SK-N-SH treated with all-trans-retinoic acid at 6 μM for 48 hours (cell line): ENCODE data around the gene AMDHD2.
A peak's percentile ranks its signal among the peaks of the same experiment; 100 is the strongest.

Experiments used
- ATAC-seq: fragments of 200-7000 bp; cut with Tn5 transposase; 3 replicates; pipeline ENCODE4 v1.9.1; 2020; ENCODE audit warnings: mild to moderate bottlenecking, moderate library complexity
- ARNTL ChIP-seq: fragments of 450-650 bp; formaldehyde crosslinking; IDR thresholded peaks from 2 replicates; pipeline ENCODE4 v1.5.0; 2020; ENCODE audit warnings: low read depth, mild to moderate bottlenecking, moderate library complexity, borderline replicate concordance
- BACH2 ChIP-seq: fragments of 250-450 bp; sonication (Bioruptor Pico); IDR thresholded peaks from 2 replicates; pipeline ENCODE4 v1.9.0; 2021; ENCODE audit warnings: mild to moderate bottlenecking, borderline replicate concordance
- CREB5 ChIP-seq: fragments of 250-450 bp; sonication (Bioruptor Pico); IDR thresholded peaks from 2 replicates; pipeline ENCODE4 v1.5.1; 2020; ENCODE audit warnings: low read depth, mild to moderate bottlenecking, moderate library complexity
- CSDC2 ChIP-seq: fragments of 250-450 bp; sonication (Bioruptor Pico); IDR thresholded peaks from 2 replicates; pipeline ENCODE4 v1.5.0; 2020; ENCODE audit warnings: mild to moderate bottlenecking, moderate library complexity
- CSRNP3 ChIP-seq: fragments of 250-450 bp; sonication (Bioruptor Pico); IDR thresholded peaks from 2 replicates; pipeline ENCODE4 v1.5.1; 2021; ENCODE audit warnings: mild to moderate bottlenecking, moderate library complexity
- ESRRG ChIP-seq: fragments of 250-450 bp; sonication (Bioruptor Pico); IDR thresholded peaks from 2 replicates; pipeline ENCODE4 v1.6.1; 2021; ENCODE audit warnings: mild to moderate bottlenecking
- GLIS3 ChIP-seq: fragments of 250-450 bp; sonication (Bioruptor Pico); IDR thresholded peaks from 2 replicates; pipeline ENCODE4 v1.5.0; 2020; ENCODE audit warnings: mild to moderate bottlenecking, moderate library complexity
- OSR1 ChIP-seq: fragments of 250-450 bp; sonication (Bioruptor Pico); IDR thresholded peaks from 2 replicates; pipeline ENCODE4 v1.8.0; 2022; ENCODE audit warnings: moderate library complexity, mild to moderate bottlenecking, inconsistent platforms
- PATZ1 ChIP-seq: fragments of 250-450 bp; sonication (Bioruptor Pico); IDR thresholded peaks from 2 replicates; pipeline ENCODE4 v1.8.0; 2020; ENCODE audit warnings: mild to moderate bottlenecking, moderate library complexity, borderline replicate concordance
- POU6F1 ChIP-seq: fragments of 250-450 bp; sonication (Bioruptor Pico); IDR thresholded peaks from 2 replicates; pipeline ENCODE4 v1.8.0; 2021; ENCODE audit warnings: low read depth, mild to moderate bottlenecking, moderate library complexity, borderline replicate concordance
- PPARA ChIP-seq: fragments of 250-450 bp; sonication (Bioruptor Pico); IDR thresholded peaks from 2 replicates; pipeline ENCODE4 v1.5.0; 2020; ENCODE audit warnings: mild to moderate bottlenecking, borderline replicate concordance
- RARB ChIP-seq: fragments of 250-450 bp; sonication (Bioruptor Pico); IDR thresholded peaks from 2 replicates; pipeline ENCODE4 v1.8.0; 2021; ENCODE audit warnings: mild to moderate bottlenecking, moderate library complexity
- SNAI2 ChIP-seq: fragments of 250-450 bp; sonication (Bioruptor Pico); IDR thresholded peaks from 2 replicates; pipeline ENCODE4 v1.5.0; 2020; ENCODE audit warnings: mild to moderate bottlenecking, moderate library complexity
- TCF4 ChIP-seq: fragments of 250-450 bp; sonication (Bioruptor Pico); IDR thresholded peaks from 2 replicates; pipeline ENCODE4 v1.8.0; 2021; ENCODE audit warnings: mild to moderate bottlenecking, moderate library complexity, borderline replicate concordance
- TSHZ2 ChIP-seq: fragments of 250-450 bp; sonication (Bioruptor Pico); IDR thresholded peaks from 2 replicates; pipeline ENCODE4 v1.5.0; 2020; ENCODE audit warnings: mild to moderate bottlenecking, moderate library complexity
- ZC3H10 ChIP-seq: fragments of 250-450 bp; sonication (Bioruptor Pico); IDR thresholded peaks from 2 replicates; pipeline ENCODE4 v1.5.1; 2021; ENCODE audit warnings: mild to moderate bottlenecking, moderate library complexity
- ZFP30 ChIP-seq: fragments of 450-650 bp; formaldehyde crosslinking; IDR thresholded peaks from 2 replicates; pipeline ENCODE4 v1.5.0; 2022; ENCODE audit warnings: mild to moderate bottlenecking, moderate library complexity
- ZNF70 ChIP-seq: fragments of 450-650 bp; formaldehyde crosslinking; IDR thresholded peaks from 2 replicates; pipeline ENCODE4 v1.5.0; 2020; ENCODE audit warnings: mild to moderate bottlenecking, moderate library complexity
- ZNF8 ChIP-seq: fragments of 450-650 bp; formaldehyde crosslinking; IDR thresholded peaks from 2 replicates; pipeline ENCODE4 v1.5.0; 2020; ENCODE audit warnings: mild to moderate bottlenecking, moderate library complexity

Gene AMDHD2

GRCh38 chr16:2520097-2520783 is at the start of gene AMDHD2:
Gene AMDHD2 (plus strand): TSS chr16:2520371. CDS start chr16:2520459, 88 bp downstream.
- peak; percentile 89 for TF ChIP-seq ARNTL (CRISPR knock-in tag)
- no peak for TF ChIP-seq BACH2 (CRISPR knock-in tag)
- TF ChIP-seq, all 23 proteins: peak for 1
- peak; percentile 83 for ATAC-seq

GRCh38 chr16:2470603-2471015 is 49.6 kb upstream of the AMDHD2 start:
- TF ChIP-seq ZFP30 (CRISPR knock-in tag), result no peak
- TF ChIP-seq TSHZ2, result no peak
- TF ChIP-seq PATZ1, result no peak
- no peak for TF ChIP-seq GLIS3 (CRISPR knock-in tag)
- TF ChIP-seq BACH2 (CRISPR knock-in tag), result no peak
- TF ChIP-seq POU6F1 (CRISPR knock-in tag), result no peak
- no peak for TF ChIP-seq SNAI2
- no peak for TF ChIP-seq ZNF70 (CRISPR knock-in tag)
- TF ChIP-seq CREB5 (CRISPR knock-in tag), result no peak
- TF ChIP-seq OSR1, result no peak
- no peak for TF ChIP-seq ARNTL (CRISPR knock-in tag)
- TF ChIP-seq CSDC2 (CRISPR knock-in tag), result no peak
- TF ChIP-seq ZC3H10 (CRISPR knock-in tag), result no peak
- no peak for TF ChIP-seq PPARA (CRISPR knock-in tag)
- no peak for ATAC-seq

- ATAC-seq, result peak; percentile 4; the same call in 2 of the 3 replicates
- TF ChIP-seq BACH2 (CRISPR knock-in tag) (no peak), ZC3H10 (CRISPR knock-in tag) (no peak), TSHZ2 (no peak), GLIS3 (CRISPR knock-in tag) (no peak), POU6F1 (CRISPR knock-in tag) (no peak), ZFP30 (CRISPR knock-in tag) (no peak), ZNF8 (no peak), OSR1 (no peak), TCF4 (CRISPR knock-in tag) (no peak), CSRNP3 (CRISPR knock-in tag) (no peak), ESRRG (CRISPR knock-in tag) (no peak), CSDC2 (CRISPR knock-in tag) (no peak), RARB (CRISPR knock-in tag) (no peak)
These were observed 49.0 kb upstream of the AMDHD2 start, which contains the start of gene NTN3 for GRCh38 chr16:2471016-2471652. Gene NTN3 (plus strand): TSS chr16:2471297. CDS start chr16:2471702, 405 bp downstream.
